HepG2 (cell line): ENCODE measurements around the gene NUDT22. TPM values are rescaled to one million over a fixed set of nuclear protein-coding genes. Genes with fewer than 3 reads are reported as not detected.

ENCODE experiments used
- ATAC-seq: fragments of 200-7000 bp; cut with Tn5 transposase; 3 replicates; pipeline ENCODE4 v1.9.1; 2020; ENCODE audit warnings: mild to moderate bottlenecking, moderate library complexity
- BruUV-seq: library from RNA; stranded (reverse); fragments of 400-500 nt; replicated peaks from 2 replicates; lab custom pipeline; 2021; lab: Mats Ljungman, UMichigan
- CTCF ChIA-PET: fragments of 300-600 bp; formaldehyde crosslinking; extraction: SDS; loops from one replicate; lab custom pipeline; 2021; ENCODE audit warnings: low total read pairs, inconsistent platforms, low intra/inter-chr PET ratio; lab: Yijun Ruan, JAX
- POLR2A ChIA-PET: fragments of 350-600 bp; sonication (Branson Sonifier 250); formaldehyde crosslinking; loops from one replicate; lab custom pipeline; 2020; ENCODE audit warnings: antibody characterized with exemption, inconsistent platforms; lab: Yijun Ruan, JAX
- DNase-seq: peaks from one replicate; pipeline ENCODE4 v3.0.0-alpha.2; 2015; ENCODE audit warnings: low spot score
- FAIRE-seq: peaks from 3 replicates; lab custom pipeline; 2011; peaks lifted over from hg19 to GRCh38; lab: Jason Lieb, UNC
- H2AFZ ChIP-seq: one replicate; pipeline ENCODE4 v1.6.1; 2011; ENCODE audit warnings: low read length, inconsistent platforms
- H3K27ac ChIP-seq: fragments of 300-600 bp; 3 replicates; pipeline ENCODE4 v1.8.0; 2011; ENCODE audit warnings: mixed run types, mild to moderate bottlenecking, mixed read lengths, low read length, inconsistent platforms; ENCODE audit not compliant: insufficient read depth; ENCODE audit errors: extremely low read length
- H3K27me3 ChIP-seq, 2 experiments: fragments of 200-600 bp in 1 of 2; 2 replicates in 1 of 2; 3 replicates in 1 of 2; pipeline versions ENCODE4 v1.6.0 to v1.8.0; 2011; ENCODE audit warnings: low read length in 2 of 2, mild to moderate bottlenecking in 2 of 2, moderate library complexity in 2 of 2, inconsistent platforms in 1 of 2; ENCODE audit not compliant: insufficient read depth in 2 of 2, control insufficient read depth in 1 of 2
- H3K36me3 ChIP-seq, 2 experiments: fragments of 200-600 bp in 1 of 2; replicated peaks in 1 of 2; 2 replicates in 1 of 2; 3 replicates in 1 of 2; pipeline versions ENCODE4 v1.5.1 to v1.8.0; 2011; ENCODE audit warnings: low read length in 2 of 2, inconsistent platforms in 1 of 2; ENCODE audit not compliant: insufficient read depth in 2 of 2, control insufficient read depth in 1 of 2
- H3K4me1 ChIP-seq: 2 replicates; pipeline ENCODE4 v1.5.1; 2012; ENCODE audit warnings: low read length, inconsistent platforms; ENCODE audit not compliant: insufficient read depth
- H3K4me2 ChIP-seq: 2 replicates; pipeline ENCODE4 v1.6.0; 2011; ENCODE audit warnings: low read depth, low read length, inconsistent platforms
- H3K4me3 ChIP-seq, 3 experiments: fragments of 200-600 bp in 1 of 3; sonication (generic), shearing (Covaris generic) in 1 of 3; replicated peaks in 1 of 3; 2 replicates each; pipeline ENCODE4 v1.5.1; 2011 to 2016; ENCODE audit warnings: low read length in 3 of 3, inconsistent platforms in 2 of 3, low read depth in 2 of 3, mild to moderate bottlenecking in 2 of 3, control low read depth in 1 of 3, mixed read lengths in 1 of 3; ENCODE audit not compliant: insufficient read depth in 1 of 3
- H3K79me2 ChIP-seq: one replicate; pipeline ENCODE4 v1.6.1; 2011; ENCODE audit warnings: low read length, inconsistent platforms; ENCODE audit not compliant: insufficient read depth
- H3K9ac ChIP-seq: 2 replicates; pipeline ENCODE4 v1.6.0; 2011; ENCODE audit warnings: mild to moderate bottlenecking, low read depth, low read length, inconsistent platforms; ENCODE audit not compliant: insufficient read depth
- H3K9me3 ChIP-seq: 2 replicates; pipeline ENCODE4 v1.5.1; 2012; ENCODE audit warnings: mild to moderate bottlenecking, low read length
- H4K20me1 ChIP-seq: 2 replicates; pipeline ENCODE4 v1.6.0; 2011; ENCODE audit warnings: inconsistent platforms, mild to moderate bottlenecking, low read length, moderate library complexity; ENCODE audit not compliant: insufficient read depth
- ARNTL ChIP-seq: sonication (generic); formaldehyde crosslinking; IDR thresholded peaks from 2 replicates; pipeline ENCODE4 v1.4.0; 2020; ENCODE audit warnings: mild to moderate bottlenecking, missing genetic modification reagents
- KDM5A ChIP-seq: fragments of 200-600 bp; sonication (generic); IDR thresholded peaks from 2 replicates; pipeline ENCODE4 v1.7.0; 2018; ENCODE audit warnings: antibody characterized with exemption, mild to moderate bottlenecking, low read length, borderline replicate concordance
- MED8 ChIP-seq: sonication (generic); formaldehyde crosslinking; IDR thresholded peaks from 2 replicates; pipeline ENCODE4 v1.8.1; 2023; ENCODE audit warnings: mild to moderate bottlenecking, missing genetic modification reagents; ENCODE audit not compliant: insufficient replicate concordance
- MTF1 ChIP-seq: sonication (generic); formaldehyde crosslinking; IDR thresholded peaks from 2 replicates; pipeline ENCODE4 v1.5.0; 2020; ENCODE audit warnings: missing genetic modification reagents
- NFKB2 ChIP-seq: sonication (generic); formaldehyde crosslinking; IDR thresholded peaks from 2 replicates; pipeline ENCODE4 v1.4.0; 2020; ENCODE audit warnings: missing genetic modification reagents, borderline replicate concordance
- SKI ChIP-seq: fragments of 450-650 bp; IDR thresholded peaks from one replicate; pipeline ENCODE4 v1.6.1; 2018; ENCODE audit warnings: mild to moderate bottlenecking; ENCODE audit not compliant: partially characterized antibody
- ZFP62 ChIP-seq: sonication (generic); formaldehyde crosslinking; IDR thresholded peaks from 2 replicates; pipeline ENCODE4 v1.4.0; 2020; ENCODE audit warnings: missing genetic modification reagents
- ZNF33A ChIP-seq: sonication (generic); formaldehyde crosslinking; IDR thresholded peaks from 2 replicates; pipeline ENCODE4 v1.5.1; 2020; ENCODE audit warnings: missing genetic modification reagents, mild to moderate bottlenecking, moderate library complexity, borderline replicate concordance
- ZNF546 ChIP-seq: sonication (generic); formaldehyde crosslinking; conservative IDR thresholded peaks from 2 replicates; pipeline ENCODE4 v1.8.1; 2023; ENCODE audit warnings: mild to moderate bottlenecking, missing genetic modification reagents
- ZNF768 ChIP-seq: sonication (generic); formaldehyde crosslinking; IDR thresholded peaks from 2 replicates; pipeline ENCODE4 v1.4.0; 2020; ENCODE audit warnings: missing genetic modification reagents
- WGBS: methylation state at CpG from one replicate; pipeline ENCODE4 v1.1.6; 2017; ENCODE audit warnings: low lambda C conversion rate; 5-methylcytosine and 5-hydroxymethylcytosine counted together
- in situ Hi-C: cut with HindIII; loops from 2 replicates; pipeline ENCODE4 v1.10.0; 2017; ENCODE audit warnings: low pct_unique_long_range_greater_than_20kb; ENCODE audit not compliant: extremely low pct_ligation_motif_present
- intact Hi-C: fragments of 100-400 bp; cut with micrococcal nuclease; formaldehyde crosslinking; loops from one replicate; pipeline ENCODE4 v1.10.0; 2022; ENCODE audit not compliant: unreplicated experiment
- polyA plus RNA-seq, 8 experiments: library from polyadenylated mRNA; depleted of rRNA in 3 of 8; stranded (reverse) in 7 of 8; unstranded in 1 of 8; fragments of >200 nt; fragmentation: Illumina TruSeq in 4 of 8; extraction: Trizol in 4 of 8; gene quantifications; 2 replicates each; pipeline versions ENCODE4 v1.2.1 to v1.2.3, GENCODE V29; 2011 to 2016; ENCODE audit warnings: low read depth in 4 of 8, missing spikeins in 1 of 8, mixed read lengths in 1 of 8; ENCODE audit not compliant: insufficient read depth in 1 of 8
- total RNA-seq, 5 experiments: library from RNA; depleted of rRNA; stranded (reverse); fragments of >200 nt; fragmentation: Illumina TruSeq; extraction: Trizol; gene quantifications; 2 replicates each; pipeline ENCODE4 v1.2.3, GENCODE V29; 2016; ENCODE audit warnings: low read depth in 1 of 5
- TF ChIP-seq, protein P1 (sequence below): sonication (generic); formaldehyde crosslinking; conservative IDR thresholded peaks from 2 replicates; pipeline ENCODE4 v1.8.0; 2022; ENCODE audit warnings: low read depth, missing genetic modification reagents
- TF ChIP-seq, protein P2 (sequence below): sonication (generic); formaldehyde crosslinking; IDR thresholded peaks from 2 replicates; pipeline ENCODE4 v1.4.0; 2020; ENCODE audit warnings: mild to moderate bottlenecking, low read depth, missing genetic modification reagents
- TF ChIP-seq, protein P3 (sequence below): IDR thresholded peaks from 2 replicates; pipeline ENCODE4 v1.6.1; 2012; ENCODE audit warnings: low read depth, low read length, improper control_type of control experiment

NUDT22 gene
- total and polyA plus RNA-seq, 2 of the 13 experiments (the other 11 are each of a cell fraction or from before 2014, with no cell fraction given): 33.5 to 39.8 TPM

DNA sequence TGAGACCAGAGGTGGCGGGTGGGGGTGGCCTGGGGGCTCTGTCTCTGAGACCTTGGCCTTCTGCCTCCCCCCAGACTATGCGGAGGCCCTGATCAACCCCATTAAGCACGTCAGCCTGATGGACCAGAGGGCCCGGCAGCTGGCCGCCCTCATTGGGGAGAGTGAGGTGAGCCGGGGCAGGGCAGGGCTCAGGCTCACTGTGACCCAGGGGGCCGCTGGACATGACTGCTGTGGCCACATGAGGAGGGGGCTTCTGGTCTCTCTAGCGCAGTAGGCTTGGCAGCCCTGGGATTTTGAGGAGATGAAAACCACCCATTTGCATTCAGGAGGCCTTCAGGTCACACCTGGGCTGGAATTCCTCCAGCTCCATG, 37.9 kb downstream of the NUDT22 start:
- ATAC-seq: no peak
- Histone ChIP-seq H3K4me2 (no peak overlapping the region), H3K9ac (no peak overlapping the region), H3K4me3 (no peak overlapping the region), H4K20me1 (no peaks in the 10 kb centered on the region), H3K79me2 (peaks cover 4% of the 10 kb centered on the region), H3K27ac (no peak overlapping the region), H3K27me3 (no peaks in the 10 kb centered on the region), H2AFZ (no peak overlapping the region), H3K4me1 (peaks cover 14% of the 10 kb centered on the region), H3K9me3 (no peaks in the 10 kb centered on the region), H3K36me3 (peaks cover 6 to 30% of the 10 kb centered on the region in 2 experiments; a peak in 4 of 5 replicates)
- in situ Hi-C loops: no loop called here
- TF ChIP-seq ZNF33A: no peak
- BruUV-seq: no TSS peak
- DNase-seq: no peak
- FAIRE-seq: no peak
- ChIA-PET CTCF (no interaction called here), POLR2A (interaction anchor here (1.4 kb wide), 1 partner anchor 12 kb away, joined by 7 read pairs; no protein-coding TSS in a partner anchor)
- intact Hi-C loops: no loop called here
- 100% methylated on average over 3 of the region's 8 CpGs for WGBS

DNA sequence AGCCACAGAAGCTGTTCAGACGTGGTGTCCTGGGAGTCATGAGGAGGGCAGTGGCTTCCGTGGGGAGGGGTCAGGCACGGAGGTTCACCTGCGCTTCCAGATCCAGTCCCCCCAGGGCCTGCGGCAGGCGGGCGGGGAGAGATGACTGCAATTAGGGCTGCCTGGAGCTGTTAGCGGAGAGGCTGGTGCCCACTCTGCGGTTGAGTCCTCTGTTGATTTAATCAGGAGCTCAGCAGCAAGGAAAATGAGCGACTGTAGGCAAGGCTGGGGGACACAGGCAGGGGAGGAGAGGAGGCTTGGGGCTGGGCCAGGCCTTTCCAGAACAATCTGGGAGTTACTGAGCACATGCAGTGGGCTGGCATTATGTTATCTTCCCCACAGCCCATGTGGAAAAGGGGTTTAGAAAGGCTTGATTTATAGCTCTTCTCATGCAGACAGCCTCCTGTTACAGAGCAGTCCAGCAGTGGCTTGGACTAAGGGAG, 38.3 kb downstream of the NUDT22 start:
- no peaks in the 10 kb centered on the region for H3K27me3 ChIP-seq
- intact Hi-C loops (no loop called here), in situ Hi-C loops (no loop called here)
- no TSS peak for BruUV-seq
- no peaks in the 10 kb centered on the region for H4K20me1 ChIP-seq
- POLR2A ChIA-PET: interaction anchor here (1.4 kb wide), 1 partner anchor 12 kb away, joined by 7 read pairs; no protein-coding TSS in a partner anchor
- no peaks in the 10 kb centered on the region for H3K9me3 ChIP-seq
- H3K4me1 ChIP-seq: peaks cover 15% of the 10 kb centered on the region
- FAIRE-seq (no peak), ATAC-seq (no peak), DNase-seq (no peak)
- H3K36me3 ChIP-seq: peaks cover 2 to 25% of the 10 kb centered on the region in 2 experiments; a peak in 4 of 5 replicates
- no peak overlapping the region for H3K27ac ChIP-seq
- CTCF ChIA-PET: no interaction called here
- H3K79me2 ChIP-seq: peaks cover 4% of the 10 kb centered on the region
- WGBS: 100% methylated on average over 9 of the region's 10 CpGs
- no peak overlapping the region for H3K4me2 ChIP-seq
- no peak overlapping the region for H2AFZ ChIP-seq
- no peak overlapping the region for H3K4me3 ChIP-seq
- no peak overlapping the region for H3K9ac ChIP-seq
- TF ChIP-seq, protein P1, sequence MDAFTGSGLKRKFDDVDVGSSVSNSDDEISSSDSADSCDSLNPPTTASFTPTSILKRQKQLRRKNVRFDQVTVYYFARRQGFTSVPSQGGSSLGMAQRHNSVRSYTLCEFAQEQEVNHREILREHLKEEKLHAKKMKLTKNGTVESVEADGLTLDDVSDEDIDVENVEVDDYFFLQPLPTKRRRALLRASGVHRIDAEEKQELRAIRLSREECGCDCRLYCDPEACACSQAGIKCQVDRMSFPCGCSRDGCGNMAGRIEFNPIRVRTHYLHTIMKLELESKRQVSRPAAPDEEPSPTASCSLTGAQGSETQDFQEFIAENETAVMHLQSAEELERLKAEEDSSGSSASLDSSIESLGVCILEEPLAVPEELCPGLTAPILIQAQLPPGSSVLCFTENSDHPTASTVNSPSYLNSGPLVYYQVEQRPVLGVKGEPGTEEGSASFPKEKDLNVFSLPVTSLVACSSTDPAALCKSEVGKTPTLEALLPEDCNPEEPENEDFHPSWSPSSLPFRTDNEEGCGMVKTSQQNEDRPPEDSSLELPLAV: no peak
- TF ChIP-seq ZFP62 (CRISPR knock-in tag): no peak
- TF ChIP-seq KDM5A: no peak
- TF ChIP-seq ZNF546 (CRISPR knock-in tag): no peak
- no peak for TF ChIP-seq ZNF768 (CRISPR knock-in tag)
- no peak for TF ChIP-seq NFKB2
- TF ChIP-seq MTF1 (CRISPR knock-in tag): no peak
- TF ChIP-seq, protein P2, sequence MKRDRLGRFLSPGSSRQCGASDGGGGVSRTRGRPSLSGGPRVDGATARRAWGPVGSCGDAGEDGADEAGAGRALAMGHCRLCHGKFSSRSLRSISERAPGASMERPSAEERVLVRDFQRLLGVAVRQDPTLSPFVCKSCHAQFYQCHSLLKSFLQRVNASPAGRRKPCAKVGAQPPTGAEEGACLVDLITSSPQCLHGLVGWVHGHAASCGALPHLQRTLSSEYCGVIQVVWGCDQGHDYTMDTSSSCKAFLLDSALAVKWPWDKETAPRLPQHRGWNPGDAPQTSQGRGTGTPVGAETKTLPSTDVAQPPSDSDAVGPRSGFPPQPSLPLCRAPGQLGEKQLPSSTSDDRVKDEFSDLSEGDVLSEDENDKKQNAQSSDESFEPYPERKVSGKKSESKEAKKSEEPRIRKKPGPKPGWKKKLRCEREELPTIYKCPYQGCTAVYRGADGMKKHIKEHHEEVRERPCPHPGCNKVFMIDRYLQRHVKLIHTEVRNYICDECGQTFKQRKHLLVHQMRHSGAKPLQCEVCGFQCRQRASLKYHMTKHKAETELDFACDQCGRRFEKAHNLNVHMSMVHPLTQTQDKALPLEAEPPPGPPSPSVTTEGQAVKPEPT (CRISPR knock-in tag): no peak
- no peak for TF ChIP-seq ARNTL
- TF ChIP-seq SKI: no peak
- no peak for TF ChIP-seq MED8 (CRISPR knock-in tag)
- TF ChIP-seq, protein P3, sequence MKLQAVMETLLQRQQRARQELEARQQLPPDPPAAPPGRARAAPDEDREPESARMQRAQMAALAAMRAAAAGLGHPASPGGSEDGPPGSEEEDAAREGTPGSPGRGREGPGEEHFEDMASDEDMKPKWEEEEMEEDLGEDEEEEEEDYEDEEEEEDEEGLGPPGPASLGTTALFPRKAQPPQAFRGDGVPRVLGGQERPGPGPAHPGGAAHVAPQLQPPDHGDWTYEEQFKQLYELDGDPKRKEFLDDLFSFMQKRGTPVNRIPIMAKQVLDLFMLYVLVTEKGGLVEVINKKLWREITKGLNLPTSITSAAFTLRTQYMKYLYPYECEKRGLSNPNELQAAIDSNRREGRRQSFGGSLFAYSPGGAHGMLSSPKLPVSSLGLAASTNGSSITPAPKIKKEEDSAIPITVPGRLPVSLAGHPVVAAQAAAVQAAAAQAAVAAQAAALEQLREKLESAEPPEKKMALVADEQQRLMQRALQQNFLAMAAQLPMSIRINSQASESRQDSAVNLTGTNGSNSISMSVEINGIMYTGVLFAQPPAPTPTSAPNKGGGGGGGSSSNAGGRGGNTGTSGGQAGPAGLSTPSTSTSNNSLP: no peak
